Panc1 (cell line): ENCODE results near the gene CDH16. TPM values are rescaled to one million over a fixed set of nuclear protein-coding genes. Genes with fewer than 3 reads are reported as not detected.

Experiments used
- ATAC-seq: fragments of 200-7000 bp; cut with Tn5 transposase; 2 replicates; pipeline ENCODE4 v1.9.1; 2020; ENCODE audit warnings: mild to moderate bottlenecking, moderate library complexity
- BruUV-seq: library from RNA; stranded (reverse); fragments of 400-500 nt; replicated peaks from 2 replicates; lab custom pipeline; 2021; lab: Mats Ljungman, UMichigan
- CTCF ChIA-PET: fragments of 300-600 bp; sonication (Branson Sonifier 250); formaldehyde crosslinking; loops from one replicate; lab custom pipeline; 2022; ENCODE audit warnings: antibody characterized with exemption; lab: Charles Lee
- POLR2A ChIA-PET: fragments of 300-600 bp; sonication (Branson Sonifier 250); formaldehyde crosslinking; loops from one replicate; lab custom pipeline; 2022; ENCODE audit warnings: antibody characterized with exemption; lab: Charles Lee
- DNase-seq: peaks from one replicate; pipeline ENCODE4 v3.0.0-alpha.2; 2010; ENCODE audit warnings: low read depth, low spot score
- H3K27ac ChIP-seq: 2 replicates; pipeline ENCODE4 v1.5.1; 2011; ENCODE audit warnings: mild to moderate bottlenecking, low read length, inconsistent platforms
- H3K27me3 ChIP-seq: fragments of 200-500 bp; sonication (Bioruptor generic); 2 replicates; pipeline ENCODE4 v1.6.0; 2014; ENCODE audit warnings: low read length, inconsistent platforms; ENCODE audit not compliant: control insufficient read depth, insufficient read depth
- H3K36me3 ChIP-seq: fragments of 200-500 bp; sonication (Bioruptor generic); 2 replicates; pipeline ENCODE4 v1.5.1; 2014; ENCODE audit warnings: inconsistent platforms, mild to moderate bottlenecking, low read length, moderate library complexity; ENCODE audit not compliant: control insufficient read depth, insufficient read depth
- H3K4me1 ChIP-seq: 2 replicates; pipeline ENCODE4 v1.5.1; 2011; ENCODE audit warnings: inconsistent platforms, mild to moderate bottlenecking, low read length, moderate library complexity; ENCODE audit not compliant: control insufficient read depth, insufficient read depth
- H3K4me3 ChIP-seq, 2 experiments: 2 replicates each; pipeline ENCODE4 v1.5.1; 2011 to 2012; ENCODE audit warnings: low read depth in 2 of 2, low read length in 2 of 2, mild to moderate bottlenecking in 2 of 2, inconsistent platforms in 1 of 2, moderate library complexity in 1 of 2
- H3K9me3 ChIP-seq: fragments of 200-500 bp; sonication (Bioruptor generic); 2 replicates; pipeline ENCODE4 v1.5.1; 2014; ENCODE audit warnings: low read depth, mild to moderate bottlenecking, inconsistent platforms, low read length, moderate library complexity; ENCODE audit not compliant: control insufficient read depth, insufficient read depth
- CTCF ChIP-seq: fragments of 450-650 bp; IDR thresholded peaks from 2 replicates; pipeline ENCODE4 v1.5.1; 2017; ENCODE audit warnings: mild to moderate bottlenecking
- POLR2AphosphoS5 ChIP-seq: IDR thresholded peaks from 2 replicates; pipeline ENCODE4 v1.6.1; 2012; ENCODE audit warnings: mild to moderate bottlenecking, low read depth, low read length, moderate library complexity
- REST ChIP-seq, 2 experiments: IDR thresholded peaks; 2 replicates each; pipeline ENCODE4 v1.6.1; 2011 to 2012; ENCODE audit warnings: low read depth in 2 of 2, control low read depth in 1 of 2, low read length in 1 of 2, mild to moderate bottlenecking in 1 of 2, moderate library complexity in 1 of 2; ENCODE audit not compliant: insufficient read depth in 1 of 2
- SIN3A ChIP-seq: IDR thresholded peaks from 2 replicates; pipeline ENCODE4 v1.6.1; 2012; ENCODE audit warnings: low read depth, mild to moderate bottlenecking, low read length, moderate library complexity, borderline replicate concordance; ENCODE audit not compliant: insufficient read depth
- TCF7L2 ChIP-seq: IDR thresholded peaks from 2 replicates; pipeline ENCODE4 v1.6.1; 2011; ENCODE audit warnings: mild to moderate bottlenecking, low read depth, low read length, inconsistent platforms
- in situ Hi-C: cut with HindIII; loops from 2 replicates; pipeline ENCODE4 v1.10.0; 2016; ENCODE audit warnings: low sequenced_read_pairs, low pct_unique_long_range_greater_than_20kb
- intact Hi-C: fragments of 100-400 bp; cut with micrococcal nuclease; formaldehyde crosslinking; loops from one replicate; pipeline ENCODE4 v1.10.0; 2022; ENCODE audit not compliant: unreplicated experiment
- total RNA-seq: library from RNA; stranded (reverse); gene quantifications from one replicate; pipeline ENCODE4 v1.2.1, GENCODE V29; 2021; ENCODE audit not compliant: unreplicated experiment

Gene CDH16
- total RNA-seq, 1 experiment from 2014 or later, result not detected

- H3K27ac ChIP-seq, result no peak overlapping the region
- POLR2A ChIA-PET, result no interaction called here
- no peak overlapping the region for H3K4me3 ChIP-seq
- TF ChIP-seq REST (IDR thresholded peaks at IDR 0.05; ENCODE audit: insufficient read depth in 1 of 2, low read depth in 2 of 2, low read length in 1 of 2) (no peak), TCF7L2 (no peak), CTCF (no peak), POLR2AphosphoS5 (no peak), SIN3A (no peak)
- no TSS peak for BruUV-seq
- CTCF ChIA-PET, result interaction anchor here (0.6 to 0.7 kb wide), 2 partner anchors 22 to 36 kb away, joined by 3 to 4 read pairs; no protein-coding TSS in a partner anchor
- DNase-seq, result no peak
- ATAC-seq, result no peak
- no peaks in the 10 kb centered on the region for H3K27me3 ChIP-seq
- peaks cover 8% of the 10 kb centered on the region for H3K4me1 ChIP-seq
- intact Hi-C loops (no loop called here), in situ Hi-C loops (no loop called here)
- H3K36me3 ChIP-seq, result no peaks in the 10 kb centered on the region
- H3K9me3 ChIP-seq, result no peaks in the 10 kb centered on the region
Observed at GRCh38 chr16:66904428-66904845, 14.2 kb downstream of the CDH16 start.

- ATAC-seq (no peak), DNase-seq (no peak)
- no peak overlapping the region for H3K27ac ChIP-seq
- H3K4me3 ChIP-seq, result no peak overlapping the region
- no peaks in the 10 kb centered on the region for H3K36me3 ChIP-seq
- H3K4me1 ChIP-seq, result peaks cover 9% of the 10 kb centered on the region
- no peak for TF ChIP-seq CTCF
- no peak for TF ChIP-seq SIN3A
- H3K27me3 ChIP-seq, result no peaks in the 10 kb centered on the region
- POLR2A ChIA-PET, result no interaction called here
- BruUV-seq, result no TSS peak
- intact Hi-C loops (no loop called here), in situ Hi-C loops (no loop called here)
- no peaks in the 10 kb centered on the region for H3K9me3 ChIP-seq
- CTCF ChIA-PET, result interaction anchor here (0.6 kb wide), 2 partner anchors 36 to 57 kb away, joined by 3 read pairs; partner anchors contain the start of gene CES3
Observed at GRCh38 chr16:66903544-66904427, 14.9 kb downstream of the CDH16 start.
